Activated CD8-positive, alpha-beta memory T cell treated with anti-CD3 and anti-CD28 coated beads, Interleukin-2, amount 50 U/mL, for 1 hour (primary cell): ENCODE results near the gene TNS3.

ENCODE experiments used
- DNase-seq: peaks from one replicate; pipeline ENCODE4 v3.0.0-alpha.2; 2020; ENCODE audit errors: extremely low read depth

The TNS3 gene

DNA sequence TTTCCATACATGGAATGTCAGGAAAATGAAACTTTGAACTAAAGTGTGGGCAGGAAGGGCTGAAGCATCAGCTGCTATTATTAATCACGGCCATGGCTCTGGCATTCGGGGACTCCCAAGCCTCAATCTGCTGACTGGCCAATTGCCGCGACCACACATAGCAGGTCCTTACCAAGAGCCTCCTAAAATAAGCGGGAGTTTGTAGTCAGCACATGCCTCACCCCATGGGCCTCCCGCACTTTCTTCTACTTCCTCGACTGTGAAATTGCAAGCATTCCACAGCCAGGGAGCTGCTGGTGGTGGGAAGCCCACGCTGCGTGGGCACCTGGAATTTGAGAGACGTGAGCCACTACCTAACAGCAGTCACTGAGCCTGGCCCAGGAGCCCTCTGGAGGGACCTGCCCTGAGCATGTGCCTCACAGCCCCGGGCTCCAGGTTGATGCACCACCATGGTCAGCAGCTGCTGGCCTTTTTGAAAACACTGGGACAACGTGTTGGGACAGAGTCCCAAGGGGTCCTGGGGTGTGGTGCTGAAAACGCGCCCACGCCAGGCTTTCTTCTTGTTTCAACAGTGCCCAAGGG is 211.4 kb downstream of the TNS3 start:
- no peak for DNase-seq

DNA sequence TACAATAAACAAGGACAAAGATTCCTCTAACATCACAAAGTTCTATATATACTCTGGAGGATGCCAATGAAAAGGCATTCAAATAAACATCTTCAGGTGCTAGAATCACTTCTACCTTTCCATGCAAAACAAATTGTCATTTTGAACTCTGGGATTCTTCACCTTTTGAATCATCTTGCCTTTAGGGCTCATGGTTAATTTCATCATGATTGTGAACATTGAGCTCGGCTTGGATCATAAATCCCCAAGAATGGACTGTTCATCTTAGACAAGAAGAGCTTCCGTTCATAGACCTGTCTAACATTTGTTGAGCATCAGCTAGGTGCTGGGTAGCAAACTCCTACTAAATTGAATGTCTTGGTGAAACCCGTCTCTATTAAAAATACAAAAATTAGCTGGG is 212.2 kb downstream of the TNS3 start:
- DNase-seq, result no peak

DNA sequence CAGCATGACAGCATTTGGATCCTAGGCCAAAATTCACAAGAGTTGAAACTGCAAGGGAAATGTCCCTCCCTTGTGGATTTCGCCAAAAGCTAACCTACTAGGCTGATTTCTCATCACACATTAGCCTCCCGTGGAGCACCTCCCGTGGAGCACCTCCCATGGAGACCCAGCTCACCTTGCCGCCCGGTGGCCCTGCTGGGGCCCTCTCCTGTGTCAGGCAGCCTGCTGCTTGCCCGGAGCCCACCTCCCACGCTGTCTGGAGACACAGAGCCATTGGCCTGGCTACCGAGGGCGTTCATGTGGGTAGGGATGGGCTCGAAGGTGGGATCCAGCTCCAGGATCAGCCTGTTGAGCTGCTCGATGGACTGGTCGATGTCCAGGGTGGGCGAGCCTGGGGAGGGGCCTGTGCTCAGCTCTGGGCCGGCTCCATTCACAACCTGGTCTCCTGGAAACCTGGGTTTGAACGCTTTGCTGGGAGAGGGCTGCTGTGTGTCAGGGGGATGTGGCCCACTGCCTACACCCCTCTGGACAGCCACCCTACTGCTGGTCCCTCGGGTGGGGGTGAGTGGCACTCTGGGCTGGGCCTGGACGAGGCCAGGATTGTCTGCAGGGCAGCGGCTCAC is 213.6 kb downstream of the TNS3 start:
- DNase-seq, result no peak

DNA sequence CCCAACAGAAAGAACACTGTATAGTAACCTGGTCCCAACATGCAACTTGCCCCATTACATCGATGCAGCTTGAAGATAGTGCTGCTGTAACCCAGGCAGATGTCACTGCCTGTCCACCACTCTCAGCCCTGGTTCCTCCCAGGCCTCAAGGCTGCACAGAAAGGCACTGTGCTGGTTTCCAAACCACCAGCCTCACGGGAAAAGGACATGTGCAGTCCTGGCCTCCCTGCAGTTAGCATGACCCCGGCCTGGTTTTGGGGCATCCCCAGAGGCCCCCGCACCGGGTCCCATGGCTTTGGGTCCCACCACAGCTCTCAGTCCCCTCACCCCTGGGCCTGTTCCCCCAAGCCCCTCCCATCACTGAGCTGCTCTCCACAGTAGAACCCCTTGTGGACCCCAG is 214.5 kb downstream of the TNS3 start:
- no peak for DNase-seq

DNA sequence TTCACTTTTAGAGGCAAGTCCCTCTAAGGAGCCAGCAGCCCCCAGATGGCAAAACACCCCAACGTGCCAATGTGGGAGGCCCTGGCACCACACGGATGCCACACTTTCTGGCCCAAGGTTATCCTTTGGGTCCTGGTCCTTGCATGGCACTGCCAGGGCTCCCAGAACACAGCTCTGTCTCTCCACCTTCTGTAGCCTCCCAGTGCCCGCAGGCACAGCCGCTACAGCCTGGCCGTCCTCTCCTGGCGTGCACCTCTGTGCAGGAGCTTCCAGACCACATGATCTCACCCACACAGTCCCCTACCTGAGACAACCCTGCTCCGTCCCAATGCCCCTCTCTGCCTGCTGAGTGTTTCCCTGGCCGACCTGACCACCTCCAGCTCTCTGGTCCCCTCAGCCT is 215.0 kb downstream of the TNS3 start:
- no peak for DNase-seq

DNA sequence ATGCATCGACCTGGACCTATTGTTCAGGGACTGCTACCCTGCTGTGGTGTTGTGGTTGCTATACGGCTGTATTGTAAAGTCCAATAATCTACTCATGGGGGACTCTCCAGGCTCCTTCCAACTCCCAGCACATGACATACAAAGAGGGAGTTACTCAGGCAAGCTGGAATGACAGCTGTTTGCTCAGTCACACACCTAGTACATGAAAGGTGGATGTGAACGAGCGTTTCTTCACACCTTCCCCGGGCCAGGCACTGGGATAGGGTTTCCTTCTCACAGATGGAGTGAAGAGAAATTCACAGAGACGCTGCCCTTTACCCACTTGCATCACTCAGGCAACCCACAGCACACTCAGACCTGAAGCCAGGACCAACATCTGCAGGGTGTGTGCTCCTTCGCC is 215.7 kb downstream of the TNS3 start:
- DNase-seq, result no peak

DNA sequence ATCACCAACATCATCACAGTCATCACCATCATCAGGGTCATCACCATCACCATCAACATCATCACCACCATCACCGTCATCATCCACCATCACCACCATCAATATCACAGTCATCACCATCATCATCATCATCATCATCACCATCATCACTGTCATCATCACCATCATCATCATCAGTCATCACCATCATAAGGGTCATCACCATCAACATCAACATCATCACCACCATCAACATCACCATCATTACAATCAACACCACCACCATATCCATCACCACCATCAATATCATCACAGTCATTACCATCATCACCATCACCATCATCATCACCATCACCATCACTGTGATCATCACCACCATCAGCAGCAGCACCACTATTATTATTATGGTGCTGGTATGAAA is 218.9 kb downstream of the TNS3 start:
- no peak for DNase-seq

DNA sequence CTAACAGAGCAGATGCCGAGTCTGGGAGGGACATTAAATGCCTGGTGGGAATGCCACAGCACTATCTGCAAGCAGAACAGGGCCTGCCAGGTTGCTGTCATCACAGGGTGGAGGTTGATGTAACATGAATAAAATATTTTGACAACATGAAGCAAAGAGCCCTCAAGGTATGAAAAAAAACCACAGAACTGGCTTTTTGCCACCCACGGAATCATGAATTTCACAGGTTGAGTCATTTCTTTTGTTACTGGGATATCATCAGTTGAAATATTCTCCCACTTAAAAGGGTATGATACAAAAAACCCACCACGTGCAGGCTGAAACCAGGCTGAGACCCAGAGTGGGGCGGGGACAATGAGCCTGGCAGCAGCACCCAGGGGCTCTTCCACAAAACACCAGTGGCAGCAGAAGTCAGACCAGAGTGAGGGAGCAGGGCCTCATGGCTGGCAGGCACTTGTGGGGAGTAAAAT is 220.1 kb downstream of the TNS3 start:
- no peak for DNase-seq

DNA sequence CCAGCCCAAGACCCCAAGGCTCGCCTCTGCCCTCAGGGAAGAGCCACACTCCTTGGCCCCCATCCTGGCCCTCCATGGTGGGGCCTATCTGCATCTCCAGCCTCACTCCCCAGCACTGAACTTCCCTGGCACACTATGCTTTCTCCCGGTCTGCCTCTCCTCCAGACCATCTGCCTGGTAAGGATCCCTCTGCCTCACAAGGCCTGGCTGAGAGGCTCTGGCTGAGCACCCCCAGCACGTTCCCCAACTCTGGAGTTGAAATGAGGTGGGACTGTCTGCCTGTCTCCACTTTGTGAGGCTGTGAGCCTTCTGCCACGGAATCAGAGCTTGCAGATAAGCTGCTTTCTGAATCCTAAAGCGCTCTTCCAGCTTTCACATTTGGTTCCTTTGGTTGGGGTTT is 220.7 kb downstream of the TNS3 start:
- no peak for DNase-seq

DNA sequence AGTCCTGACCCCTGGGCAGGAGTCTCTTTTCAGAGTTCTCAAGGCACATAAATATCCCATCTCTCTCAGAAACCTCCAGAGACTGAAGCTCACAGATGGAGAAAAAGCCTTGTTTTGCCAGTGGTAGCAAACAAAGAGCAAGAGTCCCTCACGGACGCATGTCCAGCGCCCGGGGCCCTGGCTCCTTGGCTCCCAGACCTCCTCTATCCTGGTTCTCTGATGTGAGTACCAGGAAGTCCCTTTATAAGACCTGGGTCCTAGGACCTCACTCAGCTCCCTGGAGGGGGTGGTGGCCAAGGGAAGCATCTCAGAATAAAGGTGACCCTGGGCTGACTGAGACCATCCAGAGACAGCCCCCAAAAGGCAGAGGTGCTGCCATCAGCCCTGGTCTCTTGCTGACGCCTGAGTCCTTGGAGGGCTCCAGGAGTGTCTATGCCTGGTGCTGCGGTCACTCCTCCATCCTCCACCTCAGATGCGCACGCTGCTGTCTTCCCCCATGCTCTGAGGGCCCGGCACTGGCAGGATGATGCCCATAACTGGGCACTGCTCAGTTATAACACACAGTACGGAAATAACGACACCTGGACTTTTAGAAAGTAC is 221.5 kb downstream of the TNS3 start:
- DNase-seq, result no peak

DNA sequence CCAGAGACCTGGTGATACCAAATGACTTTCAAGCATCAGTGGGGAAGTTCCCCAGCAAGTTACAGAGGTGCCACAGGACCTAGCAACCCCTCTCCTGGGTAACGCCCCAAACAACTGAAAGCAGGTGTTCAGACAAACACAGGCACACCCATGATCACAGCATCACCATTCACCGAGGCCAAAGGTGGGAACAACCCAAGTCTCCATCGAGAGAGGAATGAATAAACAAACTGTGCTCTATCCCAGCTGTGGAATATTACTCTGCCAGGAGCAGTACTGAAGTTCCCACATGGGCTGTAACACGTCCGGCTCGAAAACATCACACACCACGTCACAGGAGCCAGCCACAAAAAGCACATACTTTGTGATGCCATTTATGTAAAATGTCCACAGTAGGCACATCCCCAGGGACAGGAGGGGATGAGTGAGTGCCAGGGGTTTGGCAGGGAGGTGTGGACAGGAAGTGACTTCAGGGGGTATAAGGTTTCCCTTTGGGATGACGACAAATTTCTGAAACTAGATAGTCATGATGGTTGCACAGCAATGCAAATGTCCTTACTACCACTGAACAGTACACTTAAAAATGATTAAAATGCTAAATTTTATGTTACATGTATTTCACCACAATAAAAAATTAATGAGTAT is 222.8 kb downstream of the TNS3 start:
- no peak for DNase-seq

DNA sequence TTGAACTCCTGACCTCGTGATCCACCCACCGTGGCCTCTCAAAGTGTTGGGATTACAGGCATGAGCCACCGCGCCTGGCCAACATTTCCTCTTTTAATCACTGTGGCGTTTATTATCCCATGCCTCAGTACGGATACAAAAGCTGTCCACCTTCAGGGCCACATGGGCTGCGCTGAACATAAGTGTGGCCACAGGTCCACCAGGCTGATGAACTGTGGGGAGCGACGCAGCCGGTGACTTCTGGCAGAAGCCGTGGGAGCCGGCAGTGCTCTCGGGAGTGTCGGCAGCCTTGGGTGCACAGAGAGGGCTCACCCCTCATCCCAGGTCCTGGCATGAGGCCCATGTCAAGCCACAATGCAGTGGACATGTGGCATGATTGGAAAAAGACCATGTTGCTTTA is 223.6 kb downstream of the TNS3 start:
- no peak for DNase-seq

DNA sequence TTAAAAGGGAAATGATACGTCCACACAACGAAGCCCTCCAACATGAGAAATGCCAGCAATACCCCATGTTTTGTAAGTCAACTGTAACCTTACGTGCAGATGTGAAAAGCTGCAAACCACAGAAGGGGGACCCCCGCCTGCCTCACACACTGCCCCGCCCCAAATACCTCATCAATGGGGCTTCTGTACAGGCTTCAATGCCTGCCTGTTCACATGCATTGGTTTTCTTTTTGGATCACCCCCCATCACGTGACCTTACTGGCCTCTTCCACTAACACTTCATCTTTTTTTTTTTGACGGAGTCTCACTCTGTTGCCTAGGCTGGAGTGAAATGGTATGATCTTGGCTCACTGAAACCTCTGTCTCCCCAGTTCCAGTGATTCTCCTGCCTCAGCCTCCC is 224.0 kb downstream of the TNS3 start:
- no peak for DNase-seq

DNA sequence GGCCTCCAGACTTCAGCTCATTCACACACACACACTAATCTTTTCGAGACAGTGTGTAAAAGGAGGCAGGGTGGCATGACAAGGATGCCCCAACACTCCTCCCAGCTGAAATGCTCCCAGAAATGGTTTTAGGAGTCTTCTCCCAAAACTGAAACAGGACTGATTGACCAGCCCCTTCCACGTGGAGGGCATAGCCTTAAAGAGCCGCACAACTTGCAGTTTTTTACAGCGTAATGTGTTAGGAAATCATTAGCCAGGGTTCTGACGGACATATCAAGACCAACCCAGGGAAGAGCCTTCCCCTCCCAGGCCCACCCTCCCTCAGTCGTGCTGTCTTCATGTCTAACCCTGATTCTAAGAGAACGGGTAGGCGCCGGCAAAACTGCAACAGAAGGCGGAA is 224.6 kb downstream of the TNS3 start:
- no peak for DNase-seq

DNA sequence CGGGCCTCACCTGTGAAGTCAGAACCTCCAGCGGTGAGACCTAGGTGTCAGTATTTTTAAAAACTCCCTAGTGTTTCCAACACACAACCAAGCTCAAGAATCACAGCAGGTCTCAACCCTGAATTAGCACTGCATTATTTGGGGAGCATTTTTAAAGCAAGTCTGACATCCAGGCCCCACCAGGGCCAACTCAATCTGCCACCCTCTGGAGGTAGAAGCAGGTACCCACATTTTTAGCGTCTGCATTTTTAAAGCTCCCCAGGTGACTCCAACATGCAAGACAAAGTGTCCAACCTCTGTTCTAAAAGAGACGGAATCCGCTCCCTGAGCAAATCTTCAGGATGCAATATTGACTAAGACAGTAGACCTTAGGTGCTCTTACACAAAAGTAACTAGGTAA is 225.7 kb downstream of the TNS3 start:
- no peak for DNase-seq

DNA sequence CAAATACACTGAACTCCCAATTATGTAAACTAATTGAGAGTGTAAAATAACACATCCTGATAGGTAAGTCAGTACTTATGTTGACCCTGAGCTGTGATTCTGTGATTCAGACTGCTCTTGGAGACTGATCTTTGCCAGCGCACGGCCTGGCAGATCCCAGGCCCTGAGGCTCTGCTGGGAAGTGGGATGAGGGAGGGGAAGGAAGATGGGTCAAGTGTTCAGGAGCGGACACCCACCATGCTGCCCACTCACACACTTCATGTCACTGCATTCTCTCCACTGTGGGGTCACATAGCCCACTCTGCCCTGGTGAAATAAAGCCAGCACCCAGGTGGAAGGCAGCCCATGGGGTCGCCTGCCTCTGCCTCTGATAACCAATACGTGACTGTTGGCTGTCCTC is 226.2 kb downstream of the TNS3 start:
- DNase-seq, result no peak

DNA sequence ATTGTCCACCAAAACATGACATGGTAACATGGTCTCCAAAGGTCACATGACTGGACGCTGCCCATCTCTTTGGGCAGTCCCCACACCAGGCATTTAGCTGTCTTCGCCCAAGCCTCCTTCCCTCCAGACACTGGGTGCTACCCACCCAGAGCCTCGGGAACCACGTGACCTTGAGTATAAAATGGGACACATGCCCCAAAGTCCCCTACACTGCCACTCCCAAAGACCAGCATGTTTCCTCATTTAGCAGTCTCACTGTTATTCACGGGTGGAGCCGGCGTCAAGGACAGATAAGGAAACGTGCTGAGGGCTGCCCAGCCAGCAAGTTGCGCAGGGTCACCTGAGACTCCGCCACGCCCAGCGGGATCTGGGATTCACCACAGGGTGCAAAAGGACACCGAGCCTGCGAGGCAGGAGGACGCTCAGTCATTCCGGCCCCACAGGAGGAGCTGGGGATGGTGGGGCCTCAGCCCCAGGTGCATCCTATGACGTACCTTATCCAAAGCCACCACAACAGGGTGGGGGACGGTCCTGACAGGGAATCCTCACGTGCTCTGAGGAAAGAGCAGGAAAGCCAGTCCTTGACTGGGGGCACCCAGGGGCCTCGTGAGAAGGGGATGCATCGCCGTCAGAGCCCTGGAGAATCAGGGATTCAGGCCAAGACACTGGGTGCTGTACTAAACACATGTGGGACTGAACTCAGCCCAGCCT is 226.9 kb downstream of the TNS3 start:
- no peak for DNase-seq

DNA sequence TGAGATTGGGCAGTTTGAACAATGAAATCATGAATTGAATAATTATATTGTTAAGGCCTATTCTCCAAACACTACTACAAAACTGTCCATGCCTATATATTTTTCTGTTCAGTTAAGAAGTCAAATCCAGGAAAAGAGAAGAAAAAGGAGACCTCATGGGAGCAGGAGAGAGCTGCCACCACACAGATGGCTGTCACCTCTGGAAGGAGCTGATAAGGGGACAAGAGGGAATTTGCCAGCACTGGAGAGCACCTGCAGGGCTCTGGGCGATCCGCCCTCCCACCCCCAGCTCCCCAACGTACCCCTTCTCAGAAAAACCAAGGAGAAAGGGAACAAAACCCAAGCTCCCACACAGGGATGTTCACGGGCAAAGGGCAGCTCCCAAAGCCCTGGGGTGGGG is 227.8 kb downstream of the TNS3 start:
- no peak for DNase-seq

DNA sequence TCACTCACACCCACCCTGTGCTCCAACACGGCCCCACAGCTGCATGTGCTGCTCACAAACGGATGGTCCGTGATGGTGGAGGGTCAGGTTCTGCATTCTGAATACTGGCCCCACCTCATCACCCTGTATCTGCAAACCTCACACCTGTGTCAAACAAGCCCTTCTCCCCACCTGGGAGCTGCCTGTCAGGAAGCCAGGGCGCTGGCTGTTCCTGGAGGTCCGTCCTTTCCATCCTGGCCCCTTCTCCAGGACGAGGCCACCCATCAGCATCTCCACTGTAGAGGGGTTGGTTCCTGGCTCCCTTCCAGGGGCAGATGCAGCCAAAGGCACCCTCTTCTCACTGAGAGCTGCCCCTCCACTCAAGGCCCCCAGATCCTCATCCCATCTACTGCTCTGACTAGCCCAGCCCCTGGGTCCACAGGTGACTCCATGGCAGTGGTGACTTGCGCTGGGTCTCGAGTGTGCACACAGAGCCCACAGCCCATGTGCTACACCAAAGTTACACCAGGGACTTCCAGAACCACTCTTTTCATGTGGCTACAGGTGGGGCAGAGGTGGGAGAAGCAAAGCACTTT is 229.4 kb downstream of the TNS3 start:
- no peak for DNase-seq

DNA sequence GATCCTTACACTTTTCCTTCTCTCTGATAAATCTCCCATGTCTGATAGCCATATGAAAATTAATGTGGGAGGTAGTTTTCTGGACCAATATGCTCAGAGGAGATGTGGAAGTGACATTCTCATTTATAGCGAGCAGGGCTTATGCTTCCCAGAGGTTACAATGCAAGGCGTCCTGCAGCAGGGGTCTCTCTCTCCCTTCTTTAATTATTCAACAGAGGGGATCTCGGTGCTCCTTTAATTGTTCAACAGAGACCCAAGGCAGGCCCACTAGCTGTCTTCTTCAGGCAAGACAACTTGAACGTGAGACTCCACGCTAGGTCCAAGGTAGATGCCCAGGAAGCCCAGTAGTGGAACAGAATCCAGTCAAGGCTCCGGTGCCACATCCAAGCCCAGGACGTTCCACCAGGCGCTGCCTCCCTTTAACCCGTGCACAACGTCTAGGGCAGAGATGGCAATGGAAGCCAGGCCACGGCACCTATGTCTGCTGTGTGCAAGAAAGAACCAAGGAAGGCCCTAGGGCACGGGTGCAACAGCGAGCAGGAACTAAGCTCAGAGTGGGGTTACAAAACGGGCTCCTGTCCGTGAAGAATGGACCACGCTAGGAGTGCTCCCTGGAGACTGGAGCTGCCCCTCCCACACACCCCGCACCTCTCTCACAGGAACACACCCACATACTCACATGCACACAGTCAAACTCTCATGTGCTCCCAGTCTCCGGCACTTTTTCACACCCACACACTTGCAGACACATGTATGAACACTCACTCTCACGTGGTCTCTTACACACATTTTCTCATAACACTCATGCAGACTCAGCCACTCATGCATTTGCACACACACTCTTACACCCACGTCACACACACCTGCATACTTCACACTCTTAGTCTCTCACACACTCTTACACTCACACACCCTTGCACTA is 230.4 kb downstream of the TNS3 start:
- DNase-seq, result no peak

DNA sequence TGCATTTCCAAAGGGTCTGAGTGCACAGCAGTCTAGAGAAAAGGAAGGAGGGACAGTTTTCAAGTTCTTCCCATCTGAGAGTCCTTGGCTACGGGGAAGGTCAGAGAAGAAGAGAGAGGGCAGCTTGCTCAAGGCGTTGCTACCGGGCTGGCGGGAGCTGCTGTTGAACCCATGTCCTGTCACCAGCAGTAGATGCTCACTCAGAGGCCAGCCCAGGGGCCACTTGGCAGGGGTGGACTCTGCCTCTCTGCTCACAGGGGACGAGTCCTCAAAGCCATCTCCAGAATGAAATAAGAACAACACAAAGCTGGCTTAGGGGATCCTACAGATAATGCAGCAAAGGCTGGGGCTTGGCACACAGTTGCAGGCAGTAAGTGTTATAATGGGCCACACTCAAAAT is 231.5 kb downstream of the TNS3 start:
- no peak for DNase-seq
